GM10847 (cell line): Measurements from ENCODE around the gene EPSTI1.

Source experiments
- POLR2A ChIP-seq: IDR thresholded peaks from 2 replicates; pipeline ENCODE4 v1.6.1; 2011; ENCODE audit not compliant: insufficient read length; ENCODE audit errors: extremely low read depth

EPSTI1 gene

GRCh38 chr13:42885325-42885724 lies 106.7 kb downstream of the EPSTI1 start:
- no peak for TF ChIP-seq POLR2A

DNA sequence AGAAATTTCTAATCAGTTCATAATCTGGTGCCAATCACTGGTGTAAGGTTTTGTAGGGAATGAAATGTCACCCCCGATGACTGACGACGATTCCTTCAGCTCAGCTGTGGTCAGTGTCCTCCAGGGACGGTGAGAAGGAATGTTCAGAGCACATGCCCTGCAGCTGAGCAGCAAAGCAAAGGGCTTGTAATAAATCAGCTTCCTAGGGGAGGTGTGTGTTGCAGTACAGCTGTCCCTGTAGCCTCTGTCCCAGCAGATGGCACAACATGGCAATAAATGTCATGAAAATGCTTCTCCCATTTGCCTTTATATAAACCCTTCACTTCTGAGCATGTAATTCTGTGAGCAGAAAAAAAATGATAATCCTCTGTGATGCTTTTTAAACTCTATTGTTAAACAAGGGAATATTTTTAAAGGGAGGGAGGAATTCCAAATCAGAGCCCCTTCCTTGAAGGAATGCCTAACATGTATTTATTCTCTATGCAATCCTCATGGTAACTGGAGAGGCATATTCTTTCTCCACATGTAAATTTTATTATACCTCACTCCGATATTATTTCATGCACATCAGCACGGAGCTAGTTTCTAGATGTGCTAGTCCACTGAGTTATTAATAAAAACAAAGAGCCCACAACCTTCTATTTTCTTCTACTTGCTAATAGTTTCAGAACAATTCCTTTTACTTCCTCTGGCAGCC lies 108.1 kb downstream of the EPSTI1 start:
- no peak for TF ChIP-seq POLR2A

DNA sequence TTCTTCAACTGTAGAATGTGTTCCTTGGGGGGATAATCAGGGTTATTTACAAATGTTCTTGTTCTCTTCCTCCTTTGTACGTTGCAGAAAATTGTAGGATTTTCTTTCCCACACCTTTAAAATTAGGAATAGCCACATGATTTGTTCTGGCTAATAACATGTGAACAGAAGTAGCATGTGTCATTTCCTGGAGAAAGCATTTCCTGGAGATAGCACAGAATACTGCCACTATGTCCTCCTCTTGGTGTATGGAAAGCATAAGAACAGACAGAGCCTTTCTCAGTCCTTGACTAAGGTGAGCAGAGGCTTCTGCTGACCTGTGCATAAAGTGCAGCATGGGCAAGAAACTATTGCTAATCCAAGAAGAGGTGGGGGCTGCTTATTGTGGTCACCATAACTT lies 108.9 kb downstream of the EPSTI1 start:
- no peak for TF ChIP-seq POLR2A

GRCh38 chr13:42880056-42880605 lies 111.9 kb downstream of the EPSTI1 start:
- TF ChIP-seq POLR2A = no peak

- no peak for TF ChIP-seq POLR2A
Measured at GRCh38 chr13:42878721-42879120, 113.3 kb downstream of the EPSTI1 start.

GRCh38 chr13:42876887-42877545 lies 115.0 kb downstream of the EPSTI1 start:
- no peak for TF ChIP-seq POLR2A

- TF ChIP-seq POLR2A = no peak
Measured at GRCh38 chr13:42876270-42876714, 115.7 kb downstream of the EPSTI1 start.

DNA sequence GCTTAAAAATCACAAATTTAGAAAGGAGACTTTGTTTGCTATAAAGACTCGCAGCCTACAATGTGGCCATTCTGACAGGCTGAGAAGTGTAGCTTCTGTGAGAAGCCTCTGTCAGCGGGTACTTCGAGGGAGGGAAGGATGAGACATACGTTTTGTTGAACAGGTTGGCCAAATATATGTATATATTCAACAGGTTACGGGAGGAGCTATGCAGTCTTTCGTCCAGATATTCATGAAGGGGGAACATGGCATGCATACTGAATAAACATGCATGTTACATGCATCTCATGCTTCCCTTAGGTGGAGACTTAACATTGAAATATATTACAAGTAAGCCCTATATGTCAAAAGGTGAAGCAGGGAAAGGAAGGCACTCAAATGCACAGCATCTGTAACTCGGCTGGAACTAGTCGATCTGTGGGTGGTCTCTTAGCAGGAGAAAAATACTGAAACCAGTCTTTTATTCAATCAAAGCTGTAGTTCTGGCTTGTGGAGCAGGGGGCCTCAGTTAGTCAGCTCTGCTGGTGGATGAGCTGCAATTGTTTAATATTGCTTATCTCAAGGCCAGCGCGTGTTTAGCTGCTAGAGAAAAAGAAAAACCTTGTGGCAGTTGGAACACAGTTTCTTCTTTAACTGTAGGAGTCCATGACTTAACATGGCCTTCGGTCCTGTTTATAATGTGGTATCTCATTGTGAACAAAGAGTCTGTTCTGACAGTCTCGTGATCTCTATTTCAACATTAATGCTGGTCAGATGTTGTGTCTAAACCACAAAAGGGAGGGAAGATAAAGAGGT lies 116.4 kb downstream of the EPSTI1 start:
- no peak for TF ChIP-seq POLR2A

GRCh38 chr13:42874221-42874620 lies 117.8 kb downstream of the EPSTI1 start:
- TF ChIP-seq POLR2A = no peak

- no peak for TF ChIP-seq POLR2A
Measured at GRCh38 chr13:42873081-42873480, 119.0 kb downstream of the EPSTI1 start.

DNA sequence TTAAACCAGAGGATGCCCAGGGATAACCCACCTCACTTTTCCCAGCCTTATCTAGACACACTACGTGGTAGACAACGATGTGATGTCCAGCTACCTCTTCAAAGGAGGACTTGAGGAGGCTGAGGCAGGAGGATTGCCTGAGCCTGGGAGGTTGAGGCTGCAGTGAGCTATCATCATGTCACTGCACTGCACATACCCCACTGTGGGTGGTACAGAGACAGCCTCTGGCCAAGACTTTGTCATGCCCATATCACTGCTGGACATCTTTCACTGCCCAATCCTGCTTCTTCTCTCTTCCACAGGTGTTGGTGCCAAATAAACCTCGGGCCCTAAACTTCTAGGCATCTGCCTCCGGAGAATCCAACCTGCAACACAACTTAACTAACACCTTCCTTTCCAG lies 124.8 kb downstream of the EPSTI1 start:
- TF ChIP-seq POLR2A = no peak

GRCh38 chr13:42865768-42866102 lies 126.3 kb downstream of the EPSTI1 start:
- no peak for TF ChIP-seq POLR2A

GRCh38 chr13:42864952-42865767 lies 126.9 kb downstream of the EPSTI1 start:
- no peak for TF ChIP-seq POLR2A

DNA sequence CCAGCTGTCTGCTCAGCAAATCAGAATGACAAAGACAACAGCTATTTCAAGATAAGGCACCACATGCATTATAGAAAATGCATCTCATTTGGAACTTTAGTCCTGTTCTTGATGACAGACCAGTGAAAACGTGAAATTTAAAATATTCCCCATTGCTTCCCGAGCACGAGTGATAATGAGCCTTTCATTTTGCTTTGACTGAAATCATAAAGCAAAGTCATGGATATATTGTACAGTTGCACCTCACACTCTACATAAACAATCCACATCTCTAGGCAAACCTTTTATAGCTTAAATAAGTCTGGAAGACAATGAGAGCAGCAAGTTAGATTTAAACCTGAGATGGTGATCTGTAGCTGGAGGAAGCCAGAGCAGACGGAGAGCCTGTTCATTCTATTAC lies 131.6 kb downstream of the EPSTI1 start:
- TF ChIP-seq POLR2A = no peak

- no peak for TF ChIP-seq POLR2A
Measured at GRCh38 chr13:42859760-42860159, 132.3 kb downstream of the EPSTI1 start.
